Activated naive CD4-positive, alpha-beta T cell treated with anti-CD3 and anti-CD28 coated beads, Interleukin-2, amount 10 ng/mL, durations not matched to agents 7 days and 5 days (primary cell): ENCODE results near the gene SCAMP4.

ENCODE experiments used
- CTCF ChIA-PET: fragments of 350-600 bp; sonication (Branson Sonifier 250); formaldehyde crosslinking; loops from one replicate; lab custom pipeline; 2021; ENCODE audit warnings: antibody characterized with exemption; lab: Charles Lee
- DNase-seq: peaks from one replicate; pipeline ENCODE4 v3.0.0-alpha.2; 2020
- H3K27ac Mint-ChIP-seq: one replicate; pipeline ENCODE4 v1.8.0; 2021; ENCODE audit warnings: mild to moderate bottlenecking, moderate library complexity, mixed read lengths
- H3K27me3 Mint-ChIP-seq: one replicate; pipeline ENCODE4 v1.8.0; 2021; ENCODE audit warnings: mild to moderate bottlenecking, mixed read lengths
- H3K36me3 Mint-ChIP-seq: one replicate; pipeline ENCODE4 v1.8.0; 2021; ENCODE audit warnings: mixed read lengths
- H3K4me1 Mint-ChIP-seq: one replicate; pipeline ENCODE4 v1.8.0; 2021; ENCODE audit warnings: mixed read lengths
- H3K4me3 Mint-ChIP-seq: one replicate; pipeline ENCODE4 v1.8.0; 2021; ENCODE audit warnings: mild to moderate bottlenecking, moderate library complexity, mixed read lengths
- H3K9me3 Mint-ChIP-seq: one replicate; pipeline ENCODE4 v1.8.0; 2021; ENCODE audit warnings: mixed read lengths

SCAMP4 gene

GRCh38 chr19:1968279-1969175 is 63.3 kb downstream of the SCAMP4 start:
- Mint-ChIP-seq H3K4me1 (peaks cover 18% of the 10 kb centered on the region), H3K27me3 (no peaks in the 10 kb centered on the region), H3K36me3 (peaks cover 16% of the 10 kb centered on the region), H3K27ac (peak overlapping the region; percentile 45), H3K9me3 (no peaks in the 10 kb centered on the region), H3K4me3 (no peak overlapping the region)
- CTCF ChIA-PET = no interaction called here
- no peak for DNase-seq

- Mint-ChIP-seq H3K4me1 (peaks cover 19% of the 10 kb centered on the region), H3K36me3 (peaks cover 18% of the 10 kb centered on the region), H3K27ac (peak overlapping the region; percentile 45), H3K9me3 (no peaks in the 10 kb centered on the region), H3K27me3 (no peaks in the 10 kb centered on the region), H3K4me3 (no peak overlapping the region)
- DNase-seq = no peak
- CTCF ChIA-PET = interaction anchor here (1.6 kb wide), 1 partner anchor 24 kb away, joined by 5 read pairs; no protein-coding TSS in a partner anchor
Measured at GRCh38 chr19:1969176-1970002, 64.2 kb downstream of the SCAMP4 start.

GRCh38 chr19:1970003-1970805 is 65.0 kb downstream of the SCAMP4 start:
- no peak for DNase-seq
- H3K4me1 Mint-ChIP-seq = peaks cover 19% of the 10 kb centered on the region
- no peak overlapping the region for H3K27ac Mint-ChIP-seq
- CTCF ChIA-PET = interaction anchor here (1.6 kb wide), 1 partner anchor 25 kb away, joined by 5 read pairs; no protein-coding TSS in a partner anchor
- no peak overlapping the region for H3K4me3 Mint-ChIP-seq
- H3K27me3 Mint-ChIP-seq = no peaks in the 10 kb centered on the region
- peaks cover 21% of the 10 kb centered on the region for H3K36me3 Mint-ChIP-seq
- H3K9me3 Mint-ChIP-seq = no peaks in the 10 kb centered on the region

GRCh38 chr19:1970806-1971502 is 65.8 kb downstream of the SCAMP4 start:
- no peak overlapping the region for H3K4me3 Mint-ChIP-seq
- no peak overlapping the region for H3K27ac Mint-ChIP-seq
- H3K36me3 Mint-ChIP-seq = peaks cover 21% of the 10 kb centered on the region
- H3K27me3 Mint-ChIP-seq = no peaks in the 10 kb centered on the region
- H3K9me3 Mint-ChIP-seq = no peaks in the 10 kb centered on the region
- no peak for DNase-seq
- CTCF ChIA-PET = interaction anchor here (1.6 kb wide), 1 partner anchor 25 kb away, joined by 5 read pairs; no protein-coding TSS in a partner anchor
- peaks cover 17% of the 10 kb centered on the region for H3K4me1 Mint-ChIP-seq

- Mint-ChIP-seq H3K4me3 (no peak overlapping the region), H3K27ac (no peak overlapping the region), H3K36me3 (peaks cover 14% of the 10 kb centered on the region), H3K9me3 (no peaks in the 10 kb centered on the region), H3K27me3 (no peaks in the 10 kb centered on the region), H3K4me1 (peaks cover 3% of the 10 kb centered on the region)
- no peak for DNase-seq
- CTCF ChIA-PET = no interaction called here
Measured at GRCh38 chr19:1974381-1975161, 69.4 kb downstream of the SCAMP4 start.

- Mint-ChIP-seq H3K27me3 (no peaks in the 10 kb centered on the region), H3K9me3 (no peaks in the 10 kb centered on the region), H3K4me1 (peaks cover 3% of the 10 kb centered on the region), H3K4me3 (no peak overlapping the region), H3K36me3 (peaks cover 14% of the 10 kb centered on the region), H3K27ac (peak overlapping the region; percentile 72)
- DNase-seq = no peak
- CTCF ChIA-PET = no interaction called here
Measured at GRCh38 chr19:1975162-1975480, 69.9 kb downstream of the SCAMP4 start.
